HG02678 (cell line): ENCODE results near the gene MYO16.

Experiments used
- ATAC-seq: cut with Tn5 transposase; IDR thresholded peaks from one replicate; pipeline ENCODE4 v1.9.1; 2021; ENCODE audit warnings: mild to moderate bottlenecking, moderate library complexity; ENCODE audit not compliant: unreplicated experiment

MYO16 gene

GRCh38 chr13:108662528-108662927 lies 33.1 kb downstream of the MYO16 start:
- no peak for ATAC-seq

DNA sequence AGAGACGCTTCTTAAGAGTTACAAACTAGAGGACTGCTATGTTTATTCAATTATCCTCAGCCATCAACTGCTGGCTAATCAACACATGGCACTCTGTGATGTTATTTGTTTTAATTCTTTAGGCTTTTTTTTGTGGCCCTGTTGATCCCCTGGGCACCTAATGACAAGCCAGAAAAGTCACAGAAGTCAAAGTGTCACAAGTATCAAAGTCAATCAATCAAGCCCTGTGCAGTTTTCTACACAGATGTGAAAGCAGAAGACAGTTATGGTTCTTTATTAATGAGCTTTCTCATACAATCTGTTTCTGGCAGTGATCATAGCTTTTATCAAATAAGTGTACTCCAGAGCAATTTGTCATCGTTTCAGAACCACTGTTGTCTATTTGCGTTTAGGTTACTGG lies 34.3 kb downstream of the MYO16 start:
- ATAC-seq = no peak

DNA sequence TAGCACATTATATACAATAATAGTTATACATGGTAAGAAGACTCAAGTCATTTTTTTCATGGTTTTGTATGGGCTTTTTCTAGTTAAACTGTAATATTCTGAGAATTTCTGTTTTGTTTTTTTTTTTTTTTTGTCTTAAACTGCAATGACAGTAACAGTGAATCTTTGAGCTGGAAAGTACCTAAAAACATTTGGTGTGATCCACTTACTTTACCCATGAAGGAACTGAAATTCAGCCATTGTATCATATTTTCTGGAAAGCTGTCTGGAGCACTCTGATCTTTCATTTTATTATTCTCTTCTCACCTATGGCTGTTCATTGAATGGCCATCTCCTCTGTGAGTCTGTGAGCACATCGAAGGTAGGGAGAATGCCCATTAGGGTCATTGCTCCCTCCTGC lies 37.8 kb downstream of the MYO16 start:
- no peak for ATAC-seq

DNA sequence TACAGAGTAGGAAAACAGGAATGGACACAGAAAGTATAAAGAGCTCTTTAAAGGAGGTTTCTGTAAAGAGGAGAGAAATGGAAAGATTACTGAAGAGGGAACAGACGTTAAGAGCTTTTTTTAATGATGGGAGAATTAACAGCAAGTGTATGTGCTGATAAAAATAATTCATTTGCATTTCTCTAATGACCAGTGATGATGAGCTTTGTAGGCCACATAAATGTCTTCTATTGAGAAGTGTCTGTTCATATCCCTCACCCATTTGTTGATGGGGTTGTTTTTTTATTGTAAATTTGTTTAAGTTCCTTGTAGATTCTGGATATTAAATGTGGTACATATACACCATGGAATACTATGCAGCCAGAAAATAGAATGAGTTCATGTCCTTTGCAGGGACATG lies 40.0 kb downstream of the MYO16 start:
- ATAC-seq = no peak

- no peak for ATAC-seq
Observed at GRCh38 chr13:108674346-108674745, 44.9 kb downstream of the MYO16 start.

DNA sequence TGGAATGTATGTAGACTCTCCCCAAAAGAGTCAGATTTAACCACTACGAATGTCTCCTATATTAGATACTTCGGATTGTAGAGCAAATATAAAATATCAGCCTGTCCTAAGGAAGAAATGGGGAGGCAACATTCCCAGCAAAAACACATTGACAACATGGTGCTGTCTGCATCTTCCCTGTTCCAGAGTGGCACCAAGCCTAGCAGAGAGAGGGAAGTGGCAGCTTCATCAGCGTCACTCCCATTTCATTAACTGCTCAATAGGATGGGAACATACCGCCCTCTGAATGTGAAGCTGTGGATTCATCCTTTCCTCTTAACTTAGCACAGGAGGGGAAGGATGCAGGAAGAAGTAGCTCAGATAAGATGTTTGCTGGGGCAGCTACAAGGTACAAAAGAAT lies 45.4 kb downstream of the MYO16 start:
- ATAC-seq = no peak

- ATAC-seq = no peak
Observed at GRCh38 chr13:108676620-108677019, 47.2 kb downstream of the MYO16 start.

- ATAC-seq = no peak
Observed at GRCh38 chr13:108677806-108678205, 48.4 kb downstream of the MYO16 start.

DNA sequence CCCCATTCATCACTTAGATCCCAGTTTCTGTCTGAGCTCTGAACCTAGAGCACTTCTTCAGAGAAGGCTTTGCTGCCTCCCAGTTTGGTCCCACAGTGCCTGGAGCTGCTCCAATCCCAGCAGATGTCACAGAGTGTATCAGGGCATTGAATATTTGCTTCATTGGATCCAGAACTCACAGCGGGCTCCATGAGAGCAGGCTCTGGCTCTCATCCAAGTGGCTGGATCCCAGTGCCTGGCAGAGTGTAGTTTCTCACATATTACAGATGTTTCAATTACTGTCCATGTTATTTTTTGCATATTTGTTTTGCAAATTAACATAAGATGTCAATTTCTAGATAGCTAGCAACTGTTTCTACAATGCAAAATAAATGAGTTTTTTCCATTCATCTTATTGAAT lies 50.6 kb downstream of the MYO16 start:
- no peak for ATAC-seq

DNA sequence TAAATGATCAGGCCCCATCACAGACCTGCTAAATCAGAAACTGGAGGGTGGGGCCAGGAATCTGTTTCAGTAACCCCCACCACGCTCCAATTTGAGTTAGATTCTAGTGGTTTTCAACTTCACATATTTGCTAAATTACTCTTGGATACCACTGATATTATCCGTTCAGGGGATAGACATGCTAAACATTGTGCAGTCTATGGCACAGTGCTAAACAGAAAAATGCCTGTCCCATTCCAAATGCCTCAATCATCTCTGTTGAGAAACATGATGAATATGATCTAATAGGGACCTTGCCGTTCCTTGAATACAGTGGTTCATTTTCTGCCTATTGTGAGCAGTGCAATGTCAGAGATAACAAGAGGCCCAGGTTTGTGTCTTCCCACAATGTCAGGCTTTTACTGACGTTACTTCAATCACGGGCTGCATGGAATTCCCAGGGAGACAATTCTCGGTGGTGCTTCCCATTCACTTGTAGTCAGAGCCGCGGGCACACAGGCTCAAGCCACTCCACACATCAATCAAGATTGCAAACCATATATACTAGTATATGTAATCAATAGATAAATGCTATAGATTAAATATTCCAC lies 52.7 kb downstream of the MYO16 start:
- no peak for ATAC-seq

DNA sequence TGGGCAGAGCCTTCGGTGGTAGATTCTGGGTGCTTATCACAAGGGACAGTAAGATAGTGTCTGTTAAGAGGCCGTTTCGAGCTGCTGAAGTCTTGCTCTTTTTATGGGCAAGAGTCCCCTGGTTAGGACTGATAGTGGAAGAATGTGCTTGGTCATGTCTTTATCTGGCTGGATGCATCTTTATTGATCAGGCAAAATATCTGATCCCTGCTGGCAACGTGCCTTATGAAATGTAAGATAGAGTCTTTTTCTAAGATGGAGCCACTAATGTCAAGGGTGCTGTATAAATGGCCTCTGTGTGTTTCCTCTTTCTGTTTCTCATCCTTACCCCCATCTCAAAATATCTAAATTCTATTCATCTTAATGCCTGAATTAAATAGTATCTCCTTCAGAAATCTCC lies 53.3 kb downstream of the MYO16 start:
- no peak for ATAC-seq

- no peak for ATAC-seq
Observed at GRCh38 chr13:108686027-108686426, 56.6 kb downstream of the MYO16 start.

GRCh38 chr13:108690726-108691125 lies 61.3 kb downstream of the MYO16 start:
- ATAC-seq = no peak

GRCh38 chr13:108700422-108701170 lies 71.2 kb downstream of the MYO16 start:
- no peak for ATAC-seq

DNA sequence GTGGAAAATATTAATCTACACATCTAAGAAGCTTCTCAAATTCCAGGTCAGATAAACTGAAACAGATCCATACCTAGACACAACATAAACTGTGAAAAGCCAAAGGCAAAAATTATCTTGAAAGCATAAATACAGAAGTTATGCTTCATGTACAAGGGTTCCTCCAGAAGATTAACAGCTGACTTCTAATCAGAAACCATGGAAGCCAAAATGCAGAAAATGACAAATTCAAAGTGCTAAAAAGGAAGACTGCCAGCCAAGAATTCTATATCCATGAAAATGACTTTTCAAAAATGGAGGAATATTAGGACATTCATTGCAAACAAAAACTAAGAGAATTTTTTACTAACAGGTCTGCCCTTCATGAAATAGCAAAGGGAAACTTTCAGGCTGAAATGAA lies 72.8 kb downstream of the MYO16 start:
- ATAC-seq = no peak

GRCh38 chr13:108705031-108705430 lies 75.6 kb downstream of the MYO16 start:
- no peak for ATAC-seq

GRCh38 chr13:108707584-108707983 lies 78.2 kb downstream of the MYO16 start:
- ATAC-seq = no peak

DNA sequence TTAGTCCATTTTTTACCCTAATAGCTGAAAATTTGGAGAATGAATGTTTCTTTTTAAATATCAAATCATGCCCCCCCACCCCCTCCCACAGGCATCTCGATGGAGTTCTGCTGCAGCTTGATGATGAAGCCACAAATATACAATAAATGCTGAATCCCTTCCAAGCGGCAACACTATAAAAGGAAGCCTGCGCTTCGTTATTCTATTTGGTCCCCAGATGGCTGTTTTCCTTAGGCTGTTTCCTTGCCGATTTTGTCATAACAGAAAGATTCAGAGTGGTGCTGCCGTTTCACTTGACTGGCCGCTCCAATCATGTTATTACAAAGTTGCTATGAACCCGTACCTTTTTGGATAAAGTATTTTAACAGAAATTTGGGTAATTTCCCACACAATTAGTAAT lies 79.5 kb downstream of the MYO16 start:
- ATAC-seq = no peak

DNA sequence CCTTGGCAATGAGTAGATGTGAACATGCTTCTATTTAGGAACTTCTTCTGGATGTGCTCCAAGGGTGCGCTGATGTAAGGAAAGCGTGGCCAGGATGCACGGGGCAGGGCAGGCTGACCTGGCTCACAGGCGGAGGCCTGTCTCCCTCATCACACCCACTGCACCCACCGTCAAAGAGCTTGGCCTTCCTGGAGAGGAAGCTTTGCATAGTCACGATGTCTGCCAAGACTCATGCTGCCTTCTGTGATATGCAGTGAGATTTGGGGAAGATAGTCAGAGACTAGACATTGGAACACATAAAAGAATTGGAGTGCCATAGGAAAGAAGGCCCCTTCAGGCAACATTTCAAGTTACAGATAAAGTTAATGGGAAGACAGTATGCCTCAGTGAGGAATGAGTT lies 82.0 kb downstream of the MYO16 start:
- no peak for ATAC-seq

- no peak for ATAC-seq
Observed at GRCh38 chr13:108725471-108725870, 96.1 kb downstream of the MYO16 start.

GRCh38 chr13:108728370-108728769 lies 99.0 kb downstream of the MYO16 start:
- no peak for ATAC-seq

GRCh38 chr13:108733022-108733560 lies 103.7 kb downstream of the MYO16 start:
- no peak for ATAC-seq

DNA sequence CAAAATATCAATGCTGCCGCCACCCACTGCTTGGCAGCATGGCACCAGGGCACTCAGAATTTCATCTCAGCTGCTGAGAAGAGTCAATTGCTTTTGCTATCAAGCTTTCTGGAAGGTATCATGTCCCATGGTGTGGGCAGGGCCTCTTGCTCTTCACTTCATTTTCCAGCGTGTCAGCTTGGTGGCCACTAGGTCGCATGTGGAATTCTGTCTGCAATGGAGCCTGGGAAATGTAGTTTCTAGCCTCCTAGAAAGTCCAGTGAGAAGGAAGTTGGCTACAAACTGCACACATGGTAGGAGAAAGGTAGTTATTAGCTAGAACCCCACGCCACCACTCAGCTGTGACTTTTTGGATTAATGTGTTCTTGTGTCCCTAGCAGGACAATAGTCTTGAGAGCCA lies 105.3 kb downstream of the MYO16 start:
- no peak for ATAC-seq
